ENCODE results near the gene ITGB6.
"Not testable (repeated sequence)": the region's sequence is repeated elsewhere in the genome, so short reads cannot be mapped to it uniquely, and the experiment has no call there.

ITGB6 gene

DNA sequence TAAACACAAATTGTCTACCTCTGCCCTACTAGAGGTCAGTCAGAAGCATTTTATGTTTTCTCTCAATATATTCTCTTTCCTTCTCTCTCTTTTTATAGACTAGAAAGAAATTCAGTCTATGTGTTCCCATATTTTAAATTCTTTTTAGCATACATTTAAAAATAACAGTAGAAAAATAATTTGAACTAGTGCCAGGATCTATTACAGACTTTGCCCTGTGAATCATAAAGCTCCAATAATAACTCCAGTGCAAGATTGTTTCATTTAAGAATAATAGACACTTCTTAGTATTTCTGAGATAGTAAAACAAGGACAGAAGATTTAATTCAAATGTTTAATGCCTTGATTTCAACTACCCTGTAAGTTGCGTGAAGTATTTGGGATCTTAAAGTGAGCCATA lies 60.1 kb downstream of the ITGB6 start:
- DNase-seq (ENCODE audit: low spot score) = no peak

DNA sequence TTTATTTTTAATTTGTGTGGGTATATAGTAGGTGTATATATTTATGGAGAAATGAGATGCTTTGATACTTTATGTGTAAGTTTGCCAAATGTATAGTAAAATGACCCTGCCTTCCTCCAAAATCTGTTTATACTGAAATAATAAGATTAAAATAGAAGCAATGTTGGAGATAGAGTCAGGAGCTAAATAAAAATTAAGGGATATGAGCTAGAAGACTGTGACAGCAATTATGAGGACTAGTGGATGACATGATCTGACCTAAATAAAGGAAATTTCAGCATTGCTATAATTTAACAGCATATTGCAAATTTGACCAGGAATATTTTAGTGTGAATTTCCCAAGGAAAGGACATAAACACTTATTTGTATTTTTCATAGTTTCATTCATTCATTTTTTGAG lies 60.7 kb downstream of the ITGB6 start:
- no peak for DNase-seq (ENCODE audit: low spot score)

DNA sequence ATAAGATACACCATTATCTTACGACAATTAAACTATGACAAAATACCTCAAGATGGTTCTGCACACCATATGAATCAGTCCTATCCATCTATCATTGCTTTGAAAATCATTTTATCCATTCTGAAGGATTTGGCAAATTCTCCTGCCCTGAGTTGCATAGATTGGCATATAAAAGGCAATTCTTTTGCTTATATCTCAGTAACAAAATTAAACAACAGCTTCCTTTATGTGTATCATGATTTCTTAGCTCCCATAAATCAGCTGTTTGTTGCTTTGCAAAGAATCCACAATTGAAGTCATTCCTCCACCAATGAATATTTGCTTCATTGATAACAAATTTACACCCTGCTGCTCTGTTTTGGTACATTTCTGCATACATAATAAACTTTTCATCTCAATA lies 61.7 kb downstream of the ITGB6 start:
- DNase-seq (ENCODE audit: low spot score) = no peak

DNA sequence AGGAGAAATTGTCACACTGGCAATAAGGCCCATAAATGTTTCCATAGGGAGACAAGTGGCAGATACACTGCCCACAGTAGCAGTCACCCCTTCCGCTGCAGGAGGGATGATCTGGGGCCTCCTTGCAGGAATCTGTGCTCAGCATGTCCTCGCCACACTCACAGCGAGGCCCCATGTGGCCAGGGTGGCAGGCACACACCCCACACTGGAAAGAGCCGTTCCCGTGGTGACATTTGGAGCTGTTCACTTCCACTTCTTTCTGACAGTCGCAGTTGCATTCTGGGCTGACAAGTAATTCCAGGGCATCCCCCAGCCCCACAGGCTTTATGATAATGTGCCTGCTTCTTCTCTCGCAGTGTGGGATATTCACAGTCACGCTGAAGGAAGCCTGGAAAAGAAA lies 62.6 kb downstream of the ITGB6 start:
- DNase-seq (ENCODE audit: low spot score) = no peak

GRCh38 chr2:160132761-160133160 lies 67.3 kb downstream of the ITGB6 start:
- DNase-seq (ENCODE audit: low spot score) = no peak

DNA sequence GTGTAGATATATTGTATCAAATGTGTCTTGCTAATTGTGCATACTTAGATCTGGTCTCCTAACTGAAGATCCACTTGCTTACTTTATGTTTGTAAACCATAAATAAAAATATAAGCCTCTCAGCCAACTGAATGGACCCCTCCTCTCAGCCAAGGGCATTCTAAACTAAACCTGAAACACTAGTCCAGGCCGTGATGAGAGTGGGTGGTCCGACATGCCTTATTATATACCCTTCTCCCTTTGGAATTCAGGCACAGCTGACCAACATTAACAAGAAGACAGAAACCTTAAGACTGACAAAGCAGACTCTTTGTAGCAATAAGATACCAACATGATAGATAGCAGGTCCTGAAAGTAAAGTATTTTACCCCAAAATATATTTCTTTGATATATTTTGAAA lies 73.3 kb downstream of the ITGB6 start:
- no peak for DNase-seq (ENCODE audit: low spot score)

GRCh38 chr2:160126315-160126714 lies 73.8 kb downstream of the ITGB6 start:
- DNase-seq (ENCODE audit: low spot score) = no peak

DNA sequence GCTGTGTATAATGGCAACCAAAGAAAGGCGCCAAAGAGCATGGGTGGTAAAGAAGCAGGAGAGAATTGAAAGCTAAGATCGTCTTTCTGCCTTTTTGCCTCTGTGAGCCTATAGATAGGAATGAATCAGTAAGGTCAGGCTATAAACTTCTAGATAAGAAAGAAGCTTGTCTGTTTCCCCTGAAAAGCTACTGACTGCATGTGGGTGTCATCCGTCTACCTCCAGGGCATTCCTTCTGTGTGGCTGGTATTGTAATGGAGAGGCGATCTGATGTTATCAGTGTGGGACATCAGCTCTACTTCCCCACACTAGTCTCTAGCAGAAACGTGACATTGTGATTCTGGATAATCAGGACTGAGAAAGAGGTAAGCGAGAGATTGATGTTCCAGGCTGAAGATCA lies 74.2 kb downstream of the ITGB6 start:
- no peak for DNase-seq (ENCODE audit: low spot score)

- no peak for DNase-seq (ENCODE audit: low spot score)
Observed at GRCh38 chr2:160125366-160125765, 74.7 kb downstream of the ITGB6 start.

DNA sequence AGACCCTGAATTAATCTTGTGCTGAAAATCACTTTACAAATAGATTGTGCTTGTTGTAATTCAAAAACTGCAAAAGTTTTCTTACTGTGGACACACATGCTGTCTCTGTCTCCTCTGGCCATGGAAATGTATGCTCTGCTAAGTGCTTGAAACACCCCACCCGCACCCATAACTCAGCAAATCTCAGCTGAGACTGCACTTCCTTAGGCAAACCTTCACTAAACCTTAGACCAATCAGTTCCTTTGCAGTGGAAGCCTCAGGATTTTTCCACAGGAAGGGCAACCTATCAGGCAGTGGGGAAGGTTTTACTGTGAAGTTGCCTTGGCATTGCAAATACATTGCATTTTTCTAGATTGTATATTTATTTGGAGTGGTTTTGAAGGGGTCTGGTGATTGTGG lies 75.5 kb downstream of the ITGB6 start:
- DNase-seq (ENCODE audit: low spot score) = no peak

DNA sequence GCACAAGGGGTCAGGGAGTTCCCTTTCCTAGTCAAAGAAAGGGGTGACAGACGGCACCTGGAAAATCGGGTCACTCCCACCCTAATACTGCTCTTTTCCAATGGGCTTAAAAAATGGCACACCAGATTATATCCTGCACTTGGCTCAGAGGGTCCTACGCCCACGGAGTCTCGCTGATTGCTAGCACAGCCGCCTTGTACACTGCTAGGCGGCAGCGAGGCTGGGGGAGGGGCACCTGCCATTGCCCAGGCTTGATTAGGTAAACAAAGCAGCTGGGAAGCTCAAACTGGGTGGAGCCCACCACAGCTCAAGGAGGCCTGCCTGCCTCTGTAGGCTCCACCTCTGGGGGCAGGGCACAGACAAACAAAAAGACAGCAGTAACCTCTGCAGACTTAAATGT lies 85.4 kb downstream of the ITGB6 start:
- DNase-seq (ENCODE audit: low spot score) = not testable (repeated sequence)

GRCh38 chr2:160114020-160114419 lies 86.1 kb downstream of the ITGB6 start:
- no peak for DNase-seq (ENCODE audit: low spot score)

GRCh38 chr2:160111951-160112798 lies 87.9 kb downstream of the ITGB6 start:
- peak; percentile 32 for DNase-seq (ENCODE audit: low spot score)

DNA sequence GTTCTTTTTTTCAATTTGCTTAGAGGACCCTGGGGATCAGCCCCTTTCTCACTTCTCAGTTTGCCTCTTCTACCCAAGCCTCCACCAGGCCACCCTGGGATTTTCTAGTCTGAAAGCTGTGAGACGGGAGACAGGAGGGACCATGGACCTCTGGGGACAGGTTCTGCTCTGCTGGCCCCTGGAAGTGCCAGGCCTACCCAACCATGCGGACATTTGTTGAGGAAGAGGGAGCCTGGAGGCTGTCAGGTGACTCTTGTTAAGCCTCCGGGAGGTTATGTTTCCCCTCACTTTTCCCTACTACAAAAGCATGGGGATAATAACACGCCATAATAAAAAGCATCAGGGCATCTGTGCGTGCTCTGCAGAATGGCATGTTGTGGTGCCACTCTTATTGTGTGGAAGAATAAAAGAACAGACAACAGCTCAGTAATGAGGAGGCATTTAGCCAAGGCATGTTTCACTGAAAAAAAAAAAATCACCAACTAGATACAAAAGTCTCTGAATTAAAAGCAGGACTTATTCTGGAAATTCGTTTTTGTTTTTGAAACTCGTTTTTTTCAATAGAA lies 89.3 kb downstream of the ITGB6 start:
- no peak for DNase-seq (ENCODE audit: low spot score)

DNA sequence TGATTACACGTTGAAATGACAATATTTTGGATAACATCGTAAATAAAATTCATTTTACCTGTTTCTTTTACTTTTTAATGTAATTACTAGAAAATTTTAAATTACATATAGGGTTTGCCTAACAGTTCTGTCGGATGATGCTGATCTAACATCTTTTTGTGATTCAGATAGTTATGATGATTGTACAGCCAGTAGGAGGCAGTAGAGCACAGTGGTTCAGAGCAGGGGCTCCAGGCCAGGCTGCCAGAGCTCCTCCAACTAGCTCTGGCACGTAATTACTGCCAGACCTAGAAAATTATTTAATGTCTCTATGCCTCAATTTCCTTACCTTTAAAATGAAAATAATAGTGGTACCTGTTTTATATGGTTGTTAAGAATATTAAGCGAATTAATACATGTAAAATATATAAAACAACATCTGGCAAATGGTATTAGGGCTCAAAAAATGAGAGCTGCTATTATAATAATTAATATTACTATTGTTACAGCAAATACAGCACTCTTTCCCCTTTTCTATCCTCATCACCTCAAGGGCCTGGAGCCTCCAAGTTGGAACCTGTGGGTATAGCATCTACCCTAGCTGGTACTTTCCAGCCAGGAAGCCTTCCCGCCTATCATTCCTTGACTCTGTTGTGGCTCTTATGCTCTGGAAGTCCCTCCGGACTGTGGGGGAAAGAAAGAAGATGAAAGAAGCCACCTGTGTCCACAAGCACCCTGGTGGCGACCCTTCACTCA lies 90.0 kb downstream of the ITGB6 start:
- DNase-seq (ENCODE audit: low spot score) = peak; percentile 85

- no peak for DNase-seq (ENCODE audit: low spot score)
Observed at GRCh38 chr2:160109243-160109642, 90.8 kb downstream of the ITGB6 start.

GRCh38 chr2:160108646-160109045 lies 91.4 kb downstream of the ITGB6 start:
- DNase-seq (ENCODE audit: low spot score) = no peak

DNA sequence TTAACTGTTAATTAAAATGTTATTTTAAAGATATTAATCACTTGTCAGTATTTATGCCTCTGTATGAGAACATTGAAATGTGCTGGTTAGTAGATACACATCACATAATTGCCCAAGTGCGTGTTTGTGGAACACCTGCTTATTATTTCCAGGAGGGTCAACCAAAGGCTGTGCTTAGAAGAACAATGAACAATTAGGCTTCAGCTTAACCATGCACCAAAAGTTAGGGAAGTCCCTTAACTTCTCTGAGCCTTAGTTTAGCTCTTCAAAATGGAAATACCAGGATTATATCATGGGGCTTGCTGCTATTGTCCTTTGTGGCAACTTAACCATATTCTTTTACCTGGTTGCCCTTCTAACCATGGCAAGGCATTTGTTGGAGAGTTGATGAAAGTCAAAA lies 94.7 kb downstream of the ITGB6 start:
- DNase-seq (ENCODE audit: low spot score) = no peak

GRCh38 chr2:160104115-160104514 lies 96.0 kb downstream of the ITGB6 start:
- DNase-seq (ENCODE audit: low spot score) = no peak

GRCh38 chr2:160097326-160097725 lies 102.7 kb downstream of the ITGB6 start:
- no peak for DNase-seq (ENCODE audit: low spot score)

DNA sequence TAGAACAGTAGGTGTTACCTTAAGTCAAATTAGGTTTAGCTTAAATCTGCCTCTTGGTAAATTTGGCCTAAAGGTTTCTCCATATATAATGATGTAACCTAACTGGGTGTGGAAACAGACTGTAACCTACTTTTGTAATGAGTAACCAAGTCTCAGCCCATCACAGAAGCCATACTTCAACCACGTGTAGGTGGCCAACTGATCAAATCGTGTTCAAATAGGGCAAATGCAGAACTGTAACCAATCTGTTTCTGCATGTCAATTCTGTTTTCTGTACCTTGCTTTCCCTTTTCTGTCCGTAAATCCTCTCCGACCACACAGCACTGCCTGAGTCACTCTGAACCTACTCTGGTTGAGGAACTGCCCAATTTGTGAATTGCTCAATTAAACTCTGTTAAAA lies 103.7 kb downstream of the ITGB6 start:
- no peak for DNase-seq (ENCODE audit: low spot score)

GRCh38 chr2:160092445-160092844 lies 107.6 kb downstream of the ITGB6 start:
- no peak for DNase-seq (ENCODE audit: low spot score)

DNA sequence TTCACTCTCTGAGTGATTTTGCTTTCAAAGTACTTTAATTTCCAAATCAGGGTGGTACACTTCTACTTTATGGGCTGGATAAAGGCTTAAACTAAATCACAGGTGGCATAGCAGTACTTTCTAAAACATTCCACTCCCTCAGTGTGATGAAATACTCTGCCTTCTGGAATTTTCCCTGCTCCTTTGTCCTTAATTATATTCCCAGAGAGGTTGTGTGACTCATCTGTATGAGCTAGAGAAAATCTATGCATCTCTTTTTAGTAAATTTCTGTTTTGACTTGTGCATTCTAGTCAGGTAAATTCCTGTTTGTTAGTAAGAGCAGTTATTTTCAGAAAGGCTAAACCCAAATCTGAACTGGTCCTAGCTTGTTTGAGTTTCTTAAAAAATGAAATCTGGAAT lies 108.7 kb downstream of the ITGB6 start:
- DNase-seq (ENCODE audit: low spot score) = no peak
